ENCODE data around the gene FOXC1.

FOXC1 gene

GRCh38 chr6:1609648-1610496 lies at the start of gene FOXC1:
TSS of gene FOXC1 (plus strand) at chr6:1609915. CDS start at chr6:1610446, 531 bp downstream.
- Mint-ChIP-seq H3K27me3 (ENCODE audit: low read depth) (peaks cover 66% of the 10 kb centered on the region), H3K4me3 (peak within 1 kb of the TSS; percentile 73), H3K36me3 (ENCODE audit: low read depth) (peaks cover 4% of the 10 kb centered on the region), H3K4me1 (ENCODE audit: low read depth) (peaks cover 27% of the 10 kb centered on the region), H3K9me3 (no peaks in the 10 kb centered on the region), H3K27ac (peak within 1 kb of the TSS; percentile 82)

GRCh38 chr6:1560281-1561058 lies 49.2 kb upstream of the FOXC1 start:
- no peak overlapping the region for H3K27ac Mint-ChIP-seq
- no peaks in the 10 kb centered on the region for H3K36me3 Mint-ChIP-seq (ENCODE audit: low read depth)
- no peaks in the 10 kb centered on the region for H3K9me3 Mint-ChIP-seq
- peaks cover 61% of the 10 kb centered on the region for H3K27me3 Mint-ChIP-seq (ENCODE audit: low read depth)
- no peak overlapping the region for H3K4me3 Mint-ChIP-seq
- H3K4me1 Mint-ChIP-seq (ENCODE audit: low read depth), result no peaks in the 10 kb centered on the region

- Mint-ChIP-seq H3K4me1 (ENCODE audit: low read depth) (no peaks in the 10 kb centered on the region), H3K4me3 (no peak overlapping the region), H3K9me3 (no peaks in the 10 kb centered on the region), H3K27ac (no peak overlapping the region), H3K27me3 (ENCODE audit: low read depth) (peaks cover 61% of the 10 kb centered on the region), H3K36me3 (ENCODE audit: low read depth) (no peaks in the 10 kb centered on the region)
Observed at GRCh38 chr6:1561355-1561754, 48.4 kb upstream of the FOXC1 start.

- H3K36me3 Mint-ChIP-seq (ENCODE audit: low read depth), result no peaks in the 10 kb centered on the region
- no peak overlapping the region for H3K27ac Mint-ChIP-seq
- no peak overlapping the region for H3K4me3 Mint-ChIP-seq
- no peaks in the 10 kb centered on the region for H3K9me3 Mint-ChIP-seq
- H3K27me3 Mint-ChIP-seq (ENCODE audit: low read depth), result peaks cover 55% of the 10 kb centered on the region
- no peaks in the 10 kb centered on the region for H3K4me1 Mint-ChIP-seq (ENCODE audit: low read depth)
Observed at GRCh38 chr6:1562171-1562955, 47.4 kb upstream of the FOXC1 start.

- H3K36me3 Mint-ChIP-seq (ENCODE audit: low read depth), result peaks cover 2% of the 10 kb centered on the region
- peaks cover 48% of the 10 kb centered on the region for H3K27me3 Mint-ChIP-seq (ENCODE audit: low read depth)
- no peak overlapping the region for H3K4me3 Mint-ChIP-seq
- no peak overlapping the region for H3K27ac Mint-ChIP-seq
- peaks cover 22% of the 10 kb centered on the region for H3K9me3 Mint-ChIP-seq
- no peaks in the 10 kb centered on the region for H3K4me1 Mint-ChIP-seq (ENCODE audit: low read depth)
Observed at GRCh38 chr6:1569377-1569776, 40.3 kb upstream of the FOXC1 start.

GRCh38 chr6:1570848-1571247 lies 38.9 kb upstream of the FOXC1 start:
- H3K9me3 Mint-ChIP-seq, result peaks cover 22% of the 10 kb centered on the region
- H3K4me1 Mint-ChIP-seq (ENCODE audit: low read depth), result no peaks in the 10 kb centered on the region

GRCh38 chr6:1572892-1573291 lies 36.8 kb upstream of the FOXC1 start:
- H3K4me3 Mint-ChIP-seq, result no peak overlapping the region
- peaks cover 2% of the 10 kb centered on the region for H3K36me3 Mint-ChIP-seq (ENCODE audit: low read depth)
- H3K27me3 Mint-ChIP-seq (ENCODE audit: low read depth), result peaks cover 35% of the 10 kb centered on the region

More at GRCh38 chr6:1570848-1571247, 38.9 kb upstream of the FOXC1 start:
- Mint-ChIP-seq H3K27me3 (ENCODE audit: low read depth) (peaks cover 41% of the 10 kb centered on the region), H3K4me3 (no peak overlapping the region), H3K27ac (no peak overlapping the region), H3K36me3 (ENCODE audit: low read depth) (peaks cover 2% of the 10 kb centered on the region)

GRCh38 chr6:1574083-1574761 lies 35.5 kb upstream of the FOXC1 start:
- H3K27ac Mint-ChIP-seq, result no peak overlapping the region
- peaks cover 2% of the 10 kb centered on the region for H3K36me3 Mint-ChIP-seq (ENCODE audit: low read depth)
- H3K4me1 Mint-ChIP-seq (ENCODE audit: low read depth), result no peaks in the 10 kb centered on the region
- H3K4me3 Mint-ChIP-seq, result no peak overlapping the region
- H3K9me3 Mint-ChIP-seq, result peaks cover 22% of the 10 kb centered on the region
- H3K27me3 Mint-ChIP-seq (ENCODE audit: low read depth), result peaks cover 32% of the 10 kb centered on the region

More at GRCh38 chr6:1572892-1573291, 36.8 kb upstream of the FOXC1 start:
- H3K9me3 Mint-ChIP-seq, result peaks cover 22% of the 10 kb centered on the region
- H3K27ac Mint-ChIP-seq, result no peak overlapping the region
- no peaks in the 10 kb centered on the region for H3K4me1 Mint-ChIP-seq (ENCODE audit: low read depth)

- Mint-ChIP-seq H3K27ac (no peak overlapping the region), H3K4me1 (ENCODE audit: low read depth) (no peaks in the 10 kb centered on the region), H3K27me3 (ENCODE audit: low read depth) (peaks cover 32% of the 10 kb centered on the region), H3K4me3 (no peak overlapping the region), H3K9me3 (peaks cover 22% of the 10 kb centered on the region), H3K36me3 (ENCODE audit: low read depth) (peaks cover 2% of the 10 kb centered on the region)
Observed at GRCh38 chr6:1574890-1575209, 34.9 kb upstream of the FOXC1 start.

- Mint-ChIP-seq H3K27me3 (ENCODE audit: low read depth) (peaks cover 28% of the 10 kb centered on the region), H3K27ac (no peak overlapping the region), H3K4me1 (ENCODE audit: low read depth) (no peaks in the 10 kb centered on the region)
Observed at GRCh38 chr6:1575210-1576041, 34.3 kb upstream of the FOXC1 start.

GRCh38 chr6:1576166-1576565 lies 33.5 kb upstream of the FOXC1 start:
- Mint-ChIP-seq H3K4me1 (ENCODE audit: low read depth) (no peaks in the 10 kb centered on the region), H3K9me3 (peaks cover 10% of the 10 kb centered on the region), H3K27ac (no peak overlapping the region), H3K27me3 (ENCODE audit: low read depth) (peaks cover 20% of the 10 kb centered on the region), H3K36me3 (ENCODE audit: low read depth) (no peaks in the 10 kb centered on the region), H3K4me3 (no peak overlapping the region)

More at GRCh38 chr6:1575210-1576041, 34.3 kb upstream of the FOXC1 start:
- peaks cover 2% of the 10 kb centered on the region for H3K36me3 Mint-ChIP-seq (ENCODE audit: low read depth)
- H3K9me3 Mint-ChIP-seq, result peaks cover 18% of the 10 kb centered on the region
- no peak overlapping the region for H3K4me3 Mint-ChIP-seq

GRCh38 chr6:1576711-1577110 lies 33.0 kb upstream of the FOXC1 start:
- Mint-ChIP-seq H3K36me3 (ENCODE audit: low read depth) (no peaks in the 10 kb centered on the region), H3K4me1 (ENCODE audit: low read depth) (no peaks in the 10 kb centered on the region), H3K27ac (no peak overlapping the region), H3K27me3 (ENCODE audit: low read depth) (peaks cover 19% of the 10 kb centered on the region), H3K4me3 (no peak overlapping the region), H3K9me3 (peaks cover 5% of the 10 kb centered on the region)

- Mint-ChIP-seq H3K27ac (no peak overlapping the region), H3K27me3 (ENCODE audit: low read depth) (peaks cover 15% of the 10 kb centered on the region), H3K36me3 (ENCODE audit: low read depth) (no peaks in the 10 kb centered on the region), H3K4me3 (no peak overlapping the region), H3K4me1 (ENCODE audit: low read depth) (no peaks in the 10 kb centered on the region), H3K9me3 (no peaks in the 10 kb centered on the region)
Observed at GRCh38 chr6:1577146-1577680, 32.5 kb upstream of the FOXC1 start.
